Esophagus (tissue), 2 donors: ENCODE results near the gene SNX32. TPM values are rescaled to one million over a fixed set of nuclear protein-coding genes. Genes with fewer than 3 reads are reported as not detected.
A peak's percentile ranks its signal among the peaks of the same experiment; 100 is the strongest.

Source experiments
- H3K27ac ChIP-seq, 2 donors: one replicate each; pipeline ENCODE4 v1.5.1; 2013; ENCODE audit warnings: low read depth in 2 of 2, mild to moderate bottlenecking in 2 of 2, inconsistent platforms in 1 of 2, low read length in 1 of 2, moderate library complexity in 1 of 2
- H3K27me3 ChIP-seq, 2 donors: one replicate each; pipeline ENCODE4 v1.6.1; 2013; ENCODE audit warnings: low read length in 2 of 2, control low read depth in 1 of 2, mild to moderate bottlenecking in 1 of 2; ENCODE audit not compliant: insufficient read depth in 2 of 2, control insufficient read depth in 1 of 2
- H3K36me3 ChIP-seq, 2 donors: one replicate each; pipeline ENCODE4 v1.6.1; 2013; ENCODE audit warnings: low read length in 1 of 2; ENCODE audit not compliant: control insufficient read depth in 2 of 2, insufficient read depth in 2 of 2
- H3K4me1 ChIP-seq, 2 donors: one replicate each; pipeline ENCODE4 v1.6.1; 2013; ENCODE audit warnings: low read length in 1 of 2; ENCODE audit not compliant: control insufficient read depth in 2 of 2, insufficient read depth in 2 of 2
- H3K4me3 ChIP-seq, 2 donors: one replicate each; pipeline ENCODE4 v1.5.1; 2013; ENCODE audit warnings: low read length in 2 of 2, mild to moderate bottlenecking in 2 of 2, low read depth in 1 of 2, moderate library complexity in 1 of 2
- H3K9me3 ChIP-seq, 2 donors: one replicate each; pipeline ENCODE4 v1.6.1; 2013; ENCODE audit warnings: mild to moderate bottlenecking in 2 of 2, low read depth in 1 of 2, low read length in 1 of 2, moderate library complexity in 1 of 2; ENCODE audit not compliant: control insufficient read depth in 2 of 2, insufficient read depth in 1 of 2
- WGBS, 2 donors: extraction: QIAGEN DNeasy Blood & Tissue Kit; methylation state at CpG; one replicate each; pipeline ENCODE4 v1.1.7; 2013; 5-methylcytosine and 5-hydroxymethylcytosine counted together
- polyA plus RNA-seq, 2 donors: library from polyadenylated mRNA; stranded (reverse); fragments of 200-250 nt; gene quantifications; one replicate each; pipeline ENCODE4 v1.2.3, GENCODE V29; 2013
- donor health status: healthy with polysubstance abuse.
- donor health status: Bipolar disorder and iron deficiency.

Gene SNX32
- polyA plus RNA-seq, 2 donors = 0.15 to 0.47 TPM

DNA sequence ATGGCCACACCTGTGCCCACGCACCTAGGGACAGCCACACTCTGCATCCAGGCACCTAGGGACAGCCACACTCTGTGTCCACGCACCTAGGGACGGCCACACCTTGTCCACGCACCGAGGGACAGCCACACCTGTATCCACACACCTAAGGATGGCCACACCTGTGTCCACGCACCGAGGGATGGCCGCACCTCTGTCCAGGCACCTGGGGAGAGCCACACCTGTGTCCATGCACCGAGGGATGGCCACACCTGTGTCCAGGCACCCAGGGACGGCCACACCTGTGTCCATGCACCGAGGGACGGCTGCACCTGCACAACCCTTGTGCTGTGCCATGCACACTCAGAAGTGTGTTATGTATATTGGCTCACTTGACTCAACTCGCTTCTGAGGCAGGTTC lies 36.1 kb upstream of the SNX32 start:
- no peak overlapping the region for H3K4me3 ChIP-seq
- peaks cover 0 to 24% of the 10 kb centered on the region in 2 donors for H3K36me3 ChIP-seq
- 73 to 78% methylated on average over 13 of the region's 13 CpGs for WGBS, 2 donors
- H3K4me1 ChIP-seq = peaks cover 0 to 14% of the 10 kb centered on the region in 2 donors
- H3K9me3 ChIP-seq = no peaks in the 10 kb centered on the region
- H3K27ac ChIP-seq = peak overlapping the region in 1 of 2 donors; percentile 17
- no peaks in the 10 kb centered on the region for H3K27me3 ChIP-seq

DNA sequence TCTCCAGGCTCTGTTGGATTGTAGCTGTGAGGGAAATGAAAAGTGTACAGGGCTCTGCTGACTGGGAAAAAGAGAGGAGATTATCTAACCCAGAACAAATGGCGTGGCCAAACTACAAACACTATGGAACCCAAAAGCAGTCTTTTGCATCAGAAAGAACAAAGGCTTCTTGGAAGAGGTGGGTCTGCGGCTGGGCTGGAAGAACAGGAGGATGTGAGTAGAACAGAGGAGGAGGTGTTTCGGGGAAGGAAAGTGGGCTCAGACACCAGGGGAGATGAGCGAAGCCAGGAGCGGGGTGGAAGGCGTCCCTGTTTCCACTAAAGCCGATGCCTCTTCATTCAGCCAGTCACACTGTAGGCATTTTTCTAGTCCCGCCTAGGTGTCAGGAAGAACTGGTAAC lies 34.9 kb upstream of the SNX32 start:
- Histone ChIP-seq H3K4me3 (no peak overlapping the region), H3K27ac (peak overlapping the region in 1 of 2 donors; percentile 17), H3K9me3 (no peaks in the 10 kb centered on the region), H3K36me3 (peaks cover 0 to 23% of the 10 kb centered on the region in 2 donors), H3K4me1 (peaks cover 0 to 11% of the 10 kb centered on the region in 2 donors), H3K27me3 (no peaks in the 10 kb centered on the region)
- 91 to 92% methylated on average over 8 of the region's 8 CpGs for WGBS, 2 donors

DNA sequence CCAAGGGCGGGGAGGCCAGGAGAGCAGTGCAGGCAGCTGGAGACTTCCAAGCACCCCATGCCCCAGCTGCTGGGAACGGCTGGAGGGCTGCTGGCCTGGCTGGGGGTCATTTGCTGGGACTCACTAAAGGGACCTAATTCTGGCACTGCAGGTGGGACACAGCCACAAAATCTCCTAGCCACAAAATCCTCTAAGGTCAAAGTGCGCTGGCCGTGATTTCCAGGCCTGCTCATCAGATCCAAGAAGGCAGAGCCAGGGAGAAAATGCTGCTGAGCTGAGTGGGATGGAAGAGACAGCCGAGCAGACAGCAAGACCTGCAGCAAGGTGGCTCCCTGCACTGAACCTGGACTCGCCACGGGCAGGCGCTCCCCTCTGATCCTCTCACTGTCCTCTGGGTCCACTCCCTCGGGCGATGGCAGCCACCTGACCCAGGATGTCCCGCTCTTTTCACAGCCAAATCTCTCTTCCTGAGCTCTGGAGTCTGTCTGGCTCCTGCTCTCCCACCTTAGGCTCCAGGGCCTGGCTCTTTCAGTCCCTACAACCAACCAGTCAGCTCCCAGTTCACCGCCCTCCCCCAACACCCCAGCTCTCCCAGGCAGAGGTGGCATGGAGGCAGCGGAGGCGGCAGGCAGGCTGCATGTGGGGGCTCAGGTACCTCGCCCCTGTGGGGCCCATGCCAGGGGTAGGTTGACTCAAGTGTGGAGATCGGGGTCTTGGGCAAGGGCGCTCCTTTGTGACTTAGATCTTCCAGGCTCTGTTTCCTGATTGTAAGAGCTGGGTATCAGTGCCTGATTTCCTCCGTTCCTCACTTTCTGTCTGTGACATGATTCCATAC lies 32.4 kb upstream of the SNX32 start:
- Histone ChIP-seq H3K27ac (no peak overlapping the region), H3K9me3 (no peaks in the 10 kb centered on the region), H3K4me3 (no peak overlapping the region), H3K27me3 (no peaks in the 10 kb centered on the region), H3K36me3 (peaks cover 0 to 9% of the 10 kb centered on the region in 2 donors), H3K4me1 (peaks cover 0 to 3% of the 10 kb centered on the region in 2 donors)
- 81% methylated on average over 18 of the region's 18 CpGs for WGBS, 2 donors

DNA sequence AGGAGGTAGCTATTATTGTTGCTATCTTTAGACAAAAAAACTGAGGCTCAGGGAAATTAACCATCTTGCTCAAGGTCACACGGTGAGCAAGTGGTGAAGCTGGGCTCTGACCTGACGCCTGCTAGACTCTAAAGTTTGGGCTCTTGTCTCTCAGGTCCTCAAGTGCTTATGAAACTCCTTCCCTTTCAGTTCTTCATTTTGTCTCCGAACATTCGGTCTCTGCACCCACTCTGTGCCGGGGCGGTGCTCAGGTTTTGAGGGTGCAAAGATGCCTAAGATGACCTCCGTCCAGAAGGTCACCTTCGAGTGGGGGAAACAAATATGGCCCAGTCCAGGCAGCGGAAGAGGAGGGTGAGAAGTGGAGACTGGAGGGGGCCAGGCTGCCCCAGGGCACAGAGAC lies 30.9 kb upstream of the SNX32 start:
- H3K27me3 ChIP-seq = no peaks in the 10 kb centered on the region
- WGBS, 2 donors = 80 to 86% methylated on average over 9 of the region's 9 CpGs
- no peak overlapping the region for H3K27ac ChIP-seq
- peaks cover 0 to under 1% of the 10 kb centered on the region in 2 donors for H3K36me3 ChIP-seq
- peaks cover 0 to 1% of the 10 kb centered on the region in 2 donors for H3K4me1 ChIP-seq
- no peaks in the 10 kb centered on the region for H3K9me3 ChIP-seq
- no peak overlapping the region for H3K4me3 ChIP-seq

DNA sequence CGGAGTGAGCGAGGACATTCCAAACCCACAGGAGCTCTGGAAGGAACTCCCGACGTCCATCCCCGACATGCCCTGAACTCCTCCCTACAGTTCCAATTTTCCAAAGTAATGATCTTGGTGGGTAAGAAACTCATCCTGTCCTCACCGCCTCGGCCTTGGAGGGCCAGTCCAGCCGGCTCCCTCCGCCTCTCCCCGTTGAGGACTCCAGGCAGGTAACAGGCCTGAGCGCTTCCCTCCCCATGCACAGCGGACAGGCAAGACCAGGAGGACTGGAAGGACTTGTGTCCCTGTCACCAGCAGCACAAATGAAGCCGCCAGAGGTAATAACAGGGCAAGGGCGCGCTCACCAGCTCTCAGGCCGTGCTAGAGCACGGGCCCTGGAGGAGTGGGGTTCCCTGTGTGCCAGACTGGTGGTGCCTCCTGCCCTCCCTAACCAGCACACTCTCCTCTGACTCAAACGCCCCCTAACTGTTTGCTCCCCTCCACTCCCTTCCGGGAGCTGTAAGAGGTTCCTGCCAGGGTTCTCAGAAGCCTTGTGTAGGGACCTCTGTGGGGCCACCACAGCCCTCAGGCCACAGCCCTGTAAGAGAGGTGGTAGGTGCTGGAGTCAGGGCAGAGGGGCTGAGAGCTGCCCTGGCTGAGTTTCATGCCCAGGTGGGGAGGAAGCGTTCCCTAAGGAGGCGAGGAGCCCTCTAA lies 29.8 kb upstream of the SNX32 start:
- Histone ChIP-seq H3K4me3 (no peak overlapping the region), H3K27me3 (no peaks in the 10 kb centered on the region), H3K9me3 (no peaks in the 10 kb centered on the region), H3K36me3 (no peaks in the 10 kb centered on the region), H3K27ac (peak overlapping the region in 1 of 2 donors; percentile 62), H3K4me1 (peaks cover 0 to 5% of the 10 kb centered on the region in 2 donors)
- 54 to 57% methylated on average over 21 of the region's 21 CpGs for WGBS, 2 donors

DNA sequence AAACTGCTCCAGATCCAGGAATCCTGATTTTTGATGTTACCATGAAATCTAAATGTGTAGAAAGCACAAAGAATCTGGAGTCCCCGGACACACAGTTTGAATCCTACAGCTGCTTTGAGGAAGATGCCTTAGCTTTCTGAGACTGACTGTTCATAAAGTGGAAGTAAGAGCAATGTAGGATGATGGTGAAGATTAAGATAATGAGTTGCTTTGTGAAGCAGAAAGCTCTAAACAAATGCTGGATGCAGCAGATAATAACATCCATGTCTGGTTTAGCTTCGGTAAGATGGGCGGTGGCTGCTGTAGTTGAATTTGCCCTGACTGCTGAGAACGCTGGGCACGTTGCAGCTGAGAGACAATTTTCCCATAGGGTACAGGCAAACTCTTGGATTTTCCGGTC lies 26.8 kb upstream of the SNX32 start:
- 62 to 69% methylated on average over 6 of the region's 6 CpGs for WGBS, 2 donors
- Histone ChIP-seq H3K36me3 (no peaks in the 10 kb centered on the region), H3K9me3 (no peaks in the 10 kb centered on the region), H3K4me1 (peaks cover 0 to 10% of the 10 kb centered on the region in 2 donors), H3K27me3 (no peaks in the 10 kb centered on the region), H3K4me3 (no peak overlapping the region), H3K27ac (no peak overlapping the region)

DNA sequence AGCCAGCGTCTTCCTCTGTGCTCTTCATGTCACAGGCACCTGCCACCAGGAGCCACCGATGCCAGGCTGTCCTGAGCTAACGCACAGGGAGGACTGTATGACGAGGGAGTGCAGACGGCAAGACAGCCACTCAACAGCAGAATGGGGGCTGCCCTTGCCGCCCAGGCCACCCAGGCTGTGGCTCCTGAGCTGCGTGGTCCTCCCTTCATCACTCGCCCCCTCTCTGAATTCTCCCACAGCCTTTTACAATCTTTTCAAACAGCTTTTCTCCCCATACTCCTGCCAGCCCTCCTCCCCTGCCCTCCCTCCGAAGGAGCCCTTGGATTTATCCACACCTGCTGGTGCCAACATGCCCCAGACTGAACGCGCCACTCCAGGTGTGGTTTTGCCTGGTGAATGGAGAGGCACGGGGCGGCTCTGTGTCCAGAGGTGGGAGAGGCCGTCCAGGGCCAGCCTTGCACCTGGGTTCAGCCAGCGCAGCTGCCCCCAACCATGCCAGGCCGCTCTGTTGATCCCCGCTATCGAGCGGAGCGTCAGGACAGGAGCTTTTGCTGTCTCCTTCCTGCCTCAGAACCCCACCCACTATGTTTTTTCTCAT lies 24.9 kb upstream of the SNX32 start:
- no peaks in the 10 kb centered on the region for H3K9me3 ChIP-seq
- no peak overlapping the region for H3K4me3 ChIP-seq
- H3K4me1 ChIP-seq = peaks cover 0 to 10% of the 10 kb centered on the region in 2 donors
- 49 to 55% methylated on average over 20 of the region's 20 CpGs for WGBS, 2 donors
- no peaks in the 10 kb centered on the region for H3K27me3 ChIP-seq
- H3K36me3 ChIP-seq = no peaks in the 10 kb centered on the region
- no peak overlapping the region for H3K27ac ChIP-seq

DNA sequence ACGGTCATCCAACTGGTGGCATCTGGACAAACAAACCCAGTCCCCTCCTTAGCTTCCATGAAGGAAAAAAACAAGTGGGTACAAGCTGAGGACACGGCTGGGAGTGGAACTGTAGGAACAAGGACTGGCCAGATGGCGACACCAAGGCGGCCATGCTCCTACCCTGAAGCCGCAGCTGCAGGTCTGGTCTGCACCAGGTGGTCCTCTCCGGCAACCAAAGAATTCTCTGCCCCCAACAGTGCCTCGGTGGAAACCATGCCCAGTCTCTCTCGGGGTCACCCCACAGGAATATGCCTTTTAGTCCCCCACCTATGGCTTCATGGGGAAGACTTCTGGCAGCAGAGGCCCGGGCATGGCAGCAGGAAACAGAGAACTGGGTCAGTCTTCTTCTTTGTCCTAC lies 24.3 kb upstream of the SNX32 start:
- Histone ChIP-seq H3K27ac (no peak overlapping the region), H3K4me1 (peaks cover 0 to 10% of the 10 kb centered on the region in 2 donors), H3K4me3 (no peak overlapping the region), H3K36me3 (no peaks in the 10 kb centered on the region), H3K9me3 (no peaks in the 10 kb centered on the region), H3K27me3 (no peaks in the 10 kb centered on the region)
- 80 to 83% methylated on average over 9 of the region's 9 CpGs for WGBS, 2 donors

DNA sequence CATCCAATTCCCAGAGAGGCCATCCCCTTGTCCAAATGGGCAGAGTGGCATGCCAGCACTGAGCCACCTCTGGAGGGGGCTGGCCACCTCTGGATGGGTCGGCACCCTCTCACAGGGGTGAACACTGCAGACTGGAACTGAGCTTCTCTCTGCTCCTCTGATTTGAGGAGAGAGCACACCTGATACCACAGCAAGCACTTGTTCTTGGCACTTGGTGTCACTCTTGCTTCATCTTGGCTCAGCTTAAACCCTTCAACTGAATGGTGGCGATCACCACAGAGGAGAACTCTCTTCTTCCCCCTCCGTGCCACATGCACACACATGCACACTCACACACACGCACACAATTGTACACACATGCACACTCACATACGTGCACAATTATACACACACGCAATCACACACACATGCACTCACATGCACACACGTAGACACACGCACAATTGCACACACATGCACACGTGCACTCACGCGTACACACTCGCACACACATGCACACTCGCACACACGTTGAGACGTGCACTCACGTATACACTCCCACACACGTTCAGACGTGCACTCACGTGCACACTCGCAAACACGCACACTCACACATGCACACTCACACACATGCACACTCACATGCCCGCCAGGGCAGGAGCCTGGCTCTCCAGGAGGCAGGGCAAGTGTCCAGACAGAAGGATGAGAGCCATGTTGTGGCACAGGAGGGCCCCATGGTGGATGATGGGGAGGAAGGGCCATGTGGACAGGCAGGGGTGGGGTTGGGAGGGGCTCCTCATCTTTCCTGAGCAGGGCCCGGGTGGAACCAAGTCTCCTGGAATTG lies 23.5 kb upstream of the SNX32 start:
- no peaks in the 10 kb centered on the region for H3K27me3 ChIP-seq
- H3K4me1 ChIP-seq = peaks cover 0 to 14% of the 10 kb centered on the region in 2 donors
- H3K4me3 ChIP-seq = no peak overlapping the region
- 73 to 82% methylated on average over 23 of the region's 23 CpGs for WGBS, 2 donors
- no peaks in the 10 kb centered on the region for H3K9me3 ChIP-seq
- H3K27ac ChIP-seq = no peak overlapping the region
- no peaks in the 10 kb centered on the region for H3K36me3 ChIP-seq
